SIG-M5 (cell line): ENCODE results near the gene NEMF.
"Not testable (repeated sequence)": the region's sequence is repeated elsewhere in the genome, so short reads cannot be mapped to it uniquely, and the experiment has no call there.

Experiments
- DNase-seq: peaks from one replicate; lab custom pipeline; 2025; lab: John Stamatoyannopoulos, UW

Gene NEMF

GRCh38 chr14:49879646-49880204, 27.1 kb upstream of the NEMF start:
- peak; percentile 38 for DNase-seq

- DNase-seq, result no peak
Measured at GRCh38 chr14:49876563-49877127, 24.1 kb upstream of the NEMF start.

GRCh38 chr14:49875640-49876198, 23.1 kb upstream of the NEMF start:
- no peak for DNase-seq

- DNase-seq, result not testable (repeated sequence)
Measured at GRCh38 chr14:49873548-49873947, 21.0 kb upstream of the NEMF start.

- DNase-seq, result no peak
Measured at GRCh38 chr14:49870908-49871307, 18.3 kb upstream of the NEMF start.

- no peak for DNase-seq
Measured at GRCh38 chr14:49868720-49869114, 16.1 kb upstream of the NEMF start.

GRCh38 chr14:49867831-49868719, 15.5 kb upstream of the NEMF start:
- DNase-seq, result peak; percentile 83

- DNase-seq, result no peak
Measured at GRCh38 chr14:49865431-49865859, 12.9 kb upstream of the NEMF start.

- DNase-seq, result no peak
Measured at GRCh38 chr14:49863487-49864281, 11.1 kb upstream of the NEMF start.

- peak; percentile 26 for DNase-seq
Measured at GRCh38 chr14:49862089-49862673, 9.6 kb upstream of the NEMF start.

- DNase-seq, result peak; percentile 40
Measured at GRCh38 chr14:49861699-49862088, 9.1 kb upstream of the NEMF start.

GRCh38 chr14:49860988-49861698, 8.6 kb upstream of the NEMF start:
- no peak for DNase-seq

GRCh38 chr14:49858383-49858782, 5.8 kb upstream of the NEMF start:
- DNase-seq, result no peak

GRCh38 chr14:49857427-49858003, 4.9 kb upstream of the NEMF start:
- peak; percentile 42 for DNase-seq

- DNase-seq, result peak; percentile 13
Measured at GRCh38 chr14:49853572-49854375, 1.2 kb upstream of the NEMF start.

GRCh38 chr14:49853158-49853477, 530 bp upstream of the NEMF start:
- peak; percentile 24 for DNase-seq

- DNase-seq, result no peak
Measured at GRCh38 chr14:49851813-49852212, 775 bp downstream of the NEMF start.

GRCh38 chr14:49849213-49849847, 3.3 kb downstream of the NEMF start:
- no peak for DNase-seq

GRCh38 chr14:49828640-49829039, 23.9 kb downstream of the NEMF start:
- DNase-seq, result no peak
